A673 (cell line): ENCODE results near the gene CLNK. TPM values are rescaled to one million over a fixed set of nuclear protein-coding genes. Genes with fewer than 3 reads are reported as not detected.
A peak's percentile ranks its signal among the peaks of the same experiment; 100 is the strongest.

Source experiments
- BruUV-seq: library from RNA; stranded (reverse); fragments of 400-500 nt; replicated peaks from 2 replicates; lab custom pipeline; 2021; lab: Mats Ljungman, UMichigan
- CTCF ChIA-PET: fragments of 300-600 bp; sonication (Branson Sonifier 250); formaldehyde crosslinking; loops from one replicate; lab custom pipeline; 2022; ENCODE audit warnings: antibody characterized with exemption; lab: Charles Lee
- POLR2A ChIA-PET: fragments of 300-600 bp; sonication (Branson Sonifier 250); formaldehyde crosslinking; loops from one replicate; lab custom pipeline; 2022; ENCODE audit warnings: antibody characterized with exemption; ENCODE audit not compliant: low non-redundant PET; lab: Charles Lee
- DNase-seq: peaks from one replicate; pipeline ENCODE4 v3.0.0-alpha.2; 2015; ENCODE audit warnings: low spot score
- H3K27ac ChIP-seq: fragments of 200-600 bp; sonication (generic); 2 replicates; pipeline ENCODE4 v1.5.1; 2016; ENCODE audit warnings: mixed run types, low read depth, mild to moderate bottlenecking, mixed read lengths, antibody characterized with exemption, low read length; ENCODE audit not compliant: poor library complexity, severe bottlenecking
- H3K27me3 ChIP-seq: fragments of 200-600 bp; sonication (generic); replicated peaks from 2 replicates; pipeline ENCODE4 v1.6.1; 2017; ENCODE audit warnings: mixed run types, low read depth, mild to moderate bottlenecking, mixed read lengths, antibody characterized with exemption, low read length; ENCODE audit not compliant: insufficient read depth, poor library complexity
- H3K36me3 ChIP-seq: fragments of 200-600 bp; sonication (generic); 2 replicates; pipeline ENCODE4 v1.6.1; 2016; ENCODE audit warnings: mixed run types, mild to moderate bottlenecking, mixed read lengths, antibody characterized with exemption, low read length; ENCODE audit not compliant: insufficient read depth, poor library complexity, severe bottlenecking
- H3K4me1 ChIP-seq: fragments of 200-600 bp; sonication (generic); 2 replicates; pipeline ENCODE4 v1.6.1; 2017; ENCODE audit warnings: mixed run types, mild to moderate bottlenecking, mixed read lengths, antibody characterized with exemption, low read length; ENCODE audit not compliant: insufficient read depth, poor library complexity, severe bottlenecking
- H3K4me3 ChIP-seq: fragments of 200-600 bp; sonication (generic); 2 replicates; pipeline ENCODE4 v1.5.1; 2016; ENCODE audit warnings: low read depth, mixed run types, mild to moderate bottlenecking, mixed read lengths, low read length; ENCODE audit not compliant: poor library complexity, severe bottlenecking
- H3K9me3 ChIP-seq: fragments of 200-600 bp; sonication (generic); 2 replicates; pipeline ENCODE4 v1.6.1; 2016; ENCODE audit warnings: mixed run types, low read depth, mild to moderate bottlenecking, mixed read lengths, antibody characterized with exemption, low read length; ENCODE audit not compliant: poor library complexity, severe bottlenecking
- EZH2 ChIP-seq: fragments of 200-600 bp; sonication (generic); IDR thresholded peaks from 2 replicates; pipeline ENCODE4 v1.6.1; 2017; ENCODE audit warnings: borderline replicate concordance, low read depth, mild to moderate bottlenecking, mixed read lengths, antibody characterized with exemption, low read length; ENCODE audit not compliant: poor library complexity, severe bottlenecking
- intact Hi-C: fragments of 100-400 bp; cut with micrococcal nuclease; formaldehyde crosslinking; loops from one replicate; pipeline ENCODE4 v1.10.0; 2022; ENCODE audit not compliant: unreplicated experiment
- total RNA-seq: library from RNA; stranded (reverse); gene quantifications from 2 replicates; pipeline ENCODE4 v1.2.3, GENCODE V29; 2021
- TF ChIP-seq, protein P1 (sequence below): fragments of 300-800, 200-600 bp; sonication (generic); conservative IDR thresholded peaks from 2 replicates; pipeline ENCODE4 v1.5.1; 2017; ENCODE audit warnings: low read depth, mild to moderate bottlenecking, antibody characterized with exemption, low read length, moderate library complexity, mixed read lengths

CLNK gene
- total RNA-seq, 1 experiment from 2014 or later, result not detected

- peak; percentile 3 for DNase-seq
- Histone ChIP-seq H3K27me3 (no peaks in the 10 kb centered on the region), H3K4me1 (no peaks in the 10 kb centered on the region), H3K9me3 (no peaks in the 10 kb centered on the region), H3K27ac (no peak overlapping the region), H3K4me3 (no peak overlapping the region), H3K36me3 (no peaks in the 10 kb centered on the region)
- TF ChIP-seq, protein P1, sequence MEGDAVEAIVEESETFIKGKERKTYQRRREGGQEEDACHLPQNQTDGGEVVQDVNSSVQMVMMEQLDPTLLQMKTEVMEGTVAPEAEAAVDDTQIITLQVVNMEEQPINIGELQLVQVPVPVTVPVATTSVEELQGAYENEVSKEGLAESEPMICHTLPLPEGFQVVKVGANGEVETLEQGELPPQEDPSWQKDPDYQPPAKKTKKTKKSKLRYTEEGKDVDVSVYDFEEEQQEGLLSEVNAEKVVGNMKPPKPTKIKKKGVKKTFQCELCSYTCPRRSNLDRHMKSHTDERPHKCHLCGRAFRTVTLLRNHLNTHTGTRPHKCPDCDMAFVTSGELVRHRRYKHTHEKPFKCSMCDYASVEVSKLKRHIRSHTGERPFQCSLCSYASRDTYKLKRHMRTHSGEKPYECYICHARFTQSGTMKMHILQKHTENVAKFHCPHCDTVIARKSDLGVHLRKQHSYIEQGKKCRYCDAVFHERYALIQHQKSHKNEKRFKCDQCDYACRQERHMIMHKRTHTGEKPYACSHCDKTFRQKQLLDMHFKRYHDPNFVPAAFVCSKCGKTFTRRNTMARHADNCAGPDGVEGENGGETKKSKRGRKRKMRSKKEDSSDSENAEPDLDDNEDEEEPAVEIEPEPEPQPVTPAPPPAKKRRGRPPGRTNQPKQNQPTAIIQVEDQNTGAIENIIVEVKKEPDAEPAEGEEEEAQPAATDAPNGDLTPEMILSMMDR, result no peak
- no peak for TF ChIP-seq EZH2
- POLR2A ChIA-PET, result no interaction called here
- BruUV-seq, result no TSS peak
- CTCF ChIA-PET, result no interaction called here
- intact Hi-C loops, result no loop called here
Observed at GRCh38 chr4:10589321-10589720, 95.2 kb downstream of the CLNK start.

GRCh38 chr4:10587697-10588096 lies 96.9 kb downstream of the CLNK start:
- POLR2A ChIA-PET, result no interaction called here
- H3K9me3 ChIP-seq, result no peaks in the 10 kb centered on the region
- CTCF ChIA-PET, result no interaction called here
- no peak for DNase-seq
- no peaks in the 10 kb centered on the region for H3K36me3 ChIP-seq
- no TSS peak for BruUV-seq
- H3K27me3 ChIP-seq, result no peaks in the 10 kb centered on the region
- no peak overlapping the region for H3K27ac ChIP-seq
- TF ChIP-seq EZH2, result no peak
- TF ChIP-seq, protein P1, result no peak
- no peak overlapping the region for H3K4me3 ChIP-seq
- no peaks in the 10 kb centered on the region for H3K4me1 ChIP-seq
- intact Hi-C loops, result no loop called here

DNA sequence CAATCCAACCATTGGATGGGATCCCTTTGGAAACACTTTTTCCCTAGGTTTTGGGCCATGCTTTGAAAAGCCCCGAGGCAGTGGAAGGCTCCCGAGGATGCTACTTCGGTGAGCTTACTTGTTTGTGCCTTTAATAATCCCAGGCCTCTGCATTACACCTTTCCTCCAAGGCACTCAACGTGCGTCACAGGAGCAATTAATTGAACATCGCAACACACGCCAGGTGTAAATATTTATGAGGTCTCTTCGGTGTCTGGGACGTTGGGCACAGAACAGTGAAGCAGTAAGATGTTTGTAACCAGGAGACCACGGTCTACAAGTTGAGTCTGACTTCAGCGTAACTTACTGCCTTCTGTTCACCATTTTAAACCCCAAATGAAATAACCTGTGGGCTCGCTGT lies 97.3 kb downstream of the CLNK start:
- no peak for TF ChIP-seq EZH2
- TF ChIP-seq, protein P1, result no peak

More for the DNA sequence above, 97.3 kb downstream of the CLNK start:
- no peak for DNase-seq
- Histone ChIP-seq H3K27me3 (no peaks in the 10 kb centered on the region), H3K36me3 (no peaks in the 10 kb centered on the region), H3K4me3 (no peak overlapping the region), H3K9me3 (no peaks in the 10 kb centered on the region), H3K27ac (no peak overlapping the region), H3K4me1 (no peaks in the 10 kb centered on the region)
- CTCF ChIA-PET, result no interaction called here
- no TSS peak for BruUV-seq
- intact Hi-C loops, result no loop called here
- POLR2A ChIA-PET, result no interaction called here
